Brain microvascular endothelial cell (primary cell): Measurements from ENCODE around the gene GTSF1L.

Experiments
- DNase-seq: peaks from one replicate; pipeline ENCODE4 v3.0.0-alpha.2; 2020
- H3K27ac ChIP-seq: fragments of 250-450 bp; sonication (Bioruptor Pico); 2 replicates; pipeline ENCODE4 v1.5.1; 2020; ENCODE audit warnings: mild to moderate bottlenecking, moderate library complexity
- H3K27me3 ChIP-seq: fragments of 250-450 bp; sonication (Bioruptor Pico); replicated peaks from 2 replicates; pipeline ENCODE4 v1.5.1; 2020; ENCODE audit warnings: mild to moderate bottlenecking
- H3K36me3 ChIP-seq: fragments of 250-450 bp; sonication (Bioruptor Pico); replicated peaks from 2 replicates; pipeline ENCODE4 v1.5.1; 2020; ENCODE audit warnings: mild to moderate bottlenecking
- H3K4me3 ChIP-seq: 2 replicates; pipeline ENCODE4 v1.5.1; 2011; ENCODE audit warnings: low read depth, mild to moderate bottlenecking, control low read depth, low read length, moderate library complexity
- in situ Hi-C: cut with HindIII; loops from 2 replicates; pipeline ENCODE4 v1.10.0; 2017; ENCODE audit warnings: low sequenced_read_pairs, low pct_ligation_motif_present
- TF ChIP-seq, protein P1 (sequence below): IDR thresholded peaks from 2 replicates; pipeline ENCODE4 v1.5.1; 2011; ENCODE audit warnings: low read depth, mild to moderate bottlenecking, moderate library complexity, low read length, control low read depth, inconsistent platforms; ENCODE audit errors: missing control alignments

GTSF1L gene

DNA sequence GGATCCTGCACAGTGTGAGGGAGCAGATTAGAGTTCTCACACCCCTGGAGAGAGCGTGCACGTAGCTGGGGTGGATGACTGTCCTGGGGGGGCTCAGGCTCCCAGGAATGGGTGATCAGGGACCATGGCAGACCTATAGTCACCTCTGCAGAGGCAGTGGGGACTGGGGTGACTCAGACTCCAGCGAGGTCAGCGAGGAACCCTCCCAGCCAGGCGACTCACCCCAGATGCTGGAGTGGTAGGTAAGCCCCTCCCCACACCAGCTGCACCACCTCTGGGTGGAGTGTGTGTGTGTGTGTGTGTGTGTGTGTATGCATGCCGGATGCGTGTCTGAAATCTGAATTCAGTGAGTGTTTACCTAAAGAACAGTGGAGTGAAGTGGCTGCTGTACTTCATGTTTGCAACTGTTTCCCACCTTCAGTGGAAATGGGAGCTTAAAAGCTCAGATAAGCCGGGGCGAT lies 17.4 kb upstream of the GTSF1L start:
- H3K4me3 ChIP-seq: no peak overlapping the region
- no peaks in the 10 kb centered on the region for H3K36me3 ChIP-seq
- TF ChIP-seq, protein P1, sequence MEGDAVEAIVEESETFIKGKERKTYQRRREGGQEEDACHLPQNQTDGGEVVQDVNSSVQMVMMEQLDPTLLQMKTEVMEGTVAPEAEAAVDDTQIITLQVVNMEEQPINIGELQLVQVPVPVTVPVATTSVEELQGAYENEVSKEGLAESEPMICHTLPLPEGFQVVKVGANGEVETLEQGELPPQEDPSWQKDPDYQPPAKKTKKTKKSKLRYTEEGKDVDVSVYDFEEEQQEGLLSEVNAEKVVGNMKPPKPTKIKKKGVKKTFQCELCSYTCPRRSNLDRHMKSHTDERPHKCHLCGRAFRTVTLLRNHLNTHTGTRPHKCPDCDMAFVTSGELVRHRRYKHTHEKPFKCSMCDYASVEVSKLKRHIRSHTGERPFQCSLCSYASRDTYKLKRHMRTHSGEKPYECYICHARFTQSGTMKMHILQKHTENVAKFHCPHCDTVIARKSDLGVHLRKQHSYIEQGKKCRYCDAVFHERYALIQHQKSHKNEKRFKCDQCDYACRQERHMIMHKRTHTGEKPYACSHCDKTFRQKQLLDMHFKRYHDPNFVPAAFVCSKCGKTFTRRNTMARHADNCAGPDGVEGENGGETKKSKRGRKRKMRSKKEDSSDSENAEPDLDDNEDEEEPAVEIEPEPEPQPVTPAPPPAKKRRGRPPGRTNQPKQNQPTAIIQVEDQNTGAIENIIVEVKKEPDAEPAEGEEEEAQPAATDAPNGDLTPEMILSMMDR: no peak
- H3K27me3 ChIP-seq: no peaks in the 10 kb centered on the region
- H3K27ac ChIP-seq: no peak overlapping the region
- in situ Hi-C loops: no loop called here
- DNase-seq: no peak

DNA sequence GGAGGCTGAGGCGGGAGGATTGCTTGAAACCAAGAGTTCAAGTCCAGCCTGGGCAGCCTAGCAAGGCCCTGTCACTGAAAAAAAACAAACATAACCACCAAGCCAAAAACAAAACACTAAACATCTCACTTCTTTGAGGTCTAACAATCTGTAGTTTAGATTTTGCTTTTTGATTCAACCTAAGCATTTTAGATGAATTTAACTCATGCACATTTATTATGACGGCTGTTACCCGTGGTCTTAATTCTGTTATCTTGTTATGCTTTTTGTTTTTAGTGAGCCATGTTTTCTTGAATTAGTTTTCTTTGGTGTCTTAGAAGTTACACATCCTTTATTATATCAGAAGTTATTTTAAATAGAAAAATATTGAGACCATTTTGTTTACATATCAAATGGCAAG lies 13.8 kb upstream of the GTSF1L start:
- H3K27me3 ChIP-seq: no peaks in the 10 kb centered on the region
- H3K4me3 ChIP-seq: no peak overlapping the region
- TF ChIP-seq, protein P1: no peak
- in situ Hi-C loops: no loop called here
- H3K27ac ChIP-seq: no peak overlapping the region
- H3K36me3 ChIP-seq: no peaks in the 10 kb centered on the region
- no peak for DNase-seq

DNA sequence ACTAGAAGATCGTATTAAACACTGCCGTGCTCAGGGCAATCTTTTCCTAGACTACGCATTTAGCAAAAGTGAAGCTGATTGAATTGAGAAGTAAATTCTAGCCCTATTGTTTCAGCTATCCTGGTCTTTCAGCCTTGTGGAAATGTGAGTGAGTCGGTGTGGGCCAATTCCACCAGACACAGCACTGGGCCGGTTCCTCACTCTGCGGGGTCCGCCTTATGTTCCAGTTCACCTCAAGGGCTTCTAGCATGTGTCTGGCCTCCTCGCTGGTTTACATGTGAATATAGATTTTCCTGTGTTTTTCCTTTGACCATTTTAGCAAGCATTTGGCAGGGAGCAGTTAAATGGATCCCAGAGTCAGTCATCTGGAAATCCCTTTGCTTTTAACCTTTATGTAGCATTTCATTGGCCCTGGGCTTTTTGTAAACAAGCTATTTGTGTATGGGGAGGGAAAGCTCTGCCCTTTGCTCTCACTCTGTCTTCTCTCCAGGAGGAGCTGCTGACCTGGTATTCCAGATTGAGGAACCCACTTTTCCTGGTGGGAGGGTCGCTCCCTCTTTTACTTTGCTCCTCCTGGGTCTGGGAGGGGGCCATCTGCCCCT lies 12.4 kb upstream of the GTSF1L start:
- no peaks in the 10 kb centered on the region for H3K36me3 ChIP-seq
- H3K27ac ChIP-seq: no peak overlapping the region
- DNase-seq: no peak
- H3K27me3 ChIP-seq: no peaks in the 10 kb centered on the region
- no peak overlapping the region for H3K4me3 ChIP-seq
- in situ Hi-C loops: no loop called here
- TF ChIP-seq, protein P1: no peak

DNA sequence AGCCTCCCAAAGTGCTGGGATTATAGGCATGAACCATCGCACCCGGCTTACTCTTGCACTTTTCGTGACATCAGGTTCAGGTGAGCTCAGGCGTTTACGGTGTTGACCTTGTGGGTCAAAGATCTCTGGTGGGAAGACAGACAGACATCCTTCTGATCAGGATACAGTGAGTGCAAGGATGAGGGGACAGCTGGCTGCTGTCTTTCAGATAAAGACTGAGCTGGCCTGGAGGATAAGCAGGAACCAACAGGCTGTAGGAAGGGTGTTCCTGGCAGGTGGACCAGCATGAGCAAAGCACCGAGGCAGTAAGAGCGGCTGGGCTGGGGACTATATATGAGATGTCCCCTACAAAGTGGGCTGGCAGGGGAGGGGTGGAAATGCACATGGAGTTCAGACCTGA lies 11.1 kb upstream of the GTSF1L start:
- in situ Hi-C loops: no loop called here
- Histone ChIP-seq H3K27me3 (no peaks in the 10 kb centered on the region), H3K27ac (no peak overlapping the region), H3K4me3 (no peak overlapping the region), H3K36me3 (no peaks in the 10 kb centered on the region)
- TF ChIP-seq, protein P1: no peak
- DNase-seq: no peak

DNA sequence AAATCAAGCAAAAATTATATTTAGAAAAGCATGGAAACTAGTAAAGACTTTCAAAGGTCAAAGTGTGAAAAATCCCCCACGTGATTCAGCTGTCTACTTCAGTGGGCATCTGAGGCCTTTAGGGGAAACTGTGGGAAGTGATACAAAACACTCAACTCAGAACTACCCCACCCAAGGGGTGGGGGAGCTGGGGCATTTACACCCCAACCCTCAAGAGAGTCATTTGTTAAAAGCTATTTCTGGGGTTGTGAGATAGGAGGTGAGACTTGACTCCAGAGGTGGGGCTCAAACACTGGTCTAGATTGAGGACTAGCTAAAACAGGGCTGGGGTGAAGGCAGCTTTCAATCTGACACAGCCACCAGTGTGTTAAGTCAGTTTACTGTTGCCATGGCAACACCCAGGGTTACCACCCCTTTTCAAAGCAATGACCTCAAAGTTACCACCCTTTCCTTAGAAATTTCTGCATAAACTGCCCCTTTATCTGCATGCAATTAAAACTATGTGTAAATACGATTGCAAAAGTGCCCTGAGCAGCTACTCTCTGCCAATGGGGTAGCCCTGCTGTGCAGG lies 9.9 kb upstream of the GTSF1L start:
- TF ChIP-seq, protein P1: no peak
- DNase-seq: no peak
- no peaks in the 10 kb centered on the region for H3K36me3 ChIP-seq
- no peak overlapping the region for H3K27ac ChIP-seq
- H3K27me3 ChIP-seq: no peaks in the 10 kb centered on the region
- H3K4me3 ChIP-seq: no peak overlapping the region
- in situ Hi-C loops: no loop called here

DNA sequence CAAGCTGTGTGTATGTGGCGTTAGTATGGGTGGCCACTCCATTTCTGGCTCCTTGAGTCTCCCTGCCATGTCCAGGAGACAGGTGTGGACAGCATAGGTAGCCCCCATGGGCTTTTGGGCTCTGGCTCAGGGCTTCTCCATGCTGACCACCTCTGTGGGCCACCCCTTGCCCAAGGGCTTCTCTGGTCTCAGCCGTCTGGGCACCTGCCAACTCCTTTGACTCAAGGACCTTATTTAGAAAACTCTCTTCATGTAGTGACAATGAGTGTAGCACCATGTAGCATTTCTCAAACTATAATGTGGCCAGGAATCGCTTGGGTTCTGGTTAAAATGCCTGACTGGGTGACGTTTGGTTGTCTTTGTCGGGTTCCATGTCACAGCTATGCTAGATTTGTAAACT lies 5.1 kb upstream of the GTSF1L start:
- no peaks in the 10 kb centered on the region for H3K36me3 ChIP-seq
- H3K4me3 ChIP-seq: no peak overlapping the region
- H3K27ac ChIP-seq: no peak overlapping the region
- in situ Hi-C loops: no loop called here
- DNase-seq: no peak
- TF ChIP-seq, protein P1: no peak
- no peaks in the 10 kb centered on the region for H3K27me3 ChIP-seq
